ENCODE data around the gene INTS4.
"Not testable (repeated sequence)": the region's sequence is repeated elsewhere in the genome, so short reads cannot be mapped to it uniquely, and the experiment has no call there.

Gene INTS4

DNA sequence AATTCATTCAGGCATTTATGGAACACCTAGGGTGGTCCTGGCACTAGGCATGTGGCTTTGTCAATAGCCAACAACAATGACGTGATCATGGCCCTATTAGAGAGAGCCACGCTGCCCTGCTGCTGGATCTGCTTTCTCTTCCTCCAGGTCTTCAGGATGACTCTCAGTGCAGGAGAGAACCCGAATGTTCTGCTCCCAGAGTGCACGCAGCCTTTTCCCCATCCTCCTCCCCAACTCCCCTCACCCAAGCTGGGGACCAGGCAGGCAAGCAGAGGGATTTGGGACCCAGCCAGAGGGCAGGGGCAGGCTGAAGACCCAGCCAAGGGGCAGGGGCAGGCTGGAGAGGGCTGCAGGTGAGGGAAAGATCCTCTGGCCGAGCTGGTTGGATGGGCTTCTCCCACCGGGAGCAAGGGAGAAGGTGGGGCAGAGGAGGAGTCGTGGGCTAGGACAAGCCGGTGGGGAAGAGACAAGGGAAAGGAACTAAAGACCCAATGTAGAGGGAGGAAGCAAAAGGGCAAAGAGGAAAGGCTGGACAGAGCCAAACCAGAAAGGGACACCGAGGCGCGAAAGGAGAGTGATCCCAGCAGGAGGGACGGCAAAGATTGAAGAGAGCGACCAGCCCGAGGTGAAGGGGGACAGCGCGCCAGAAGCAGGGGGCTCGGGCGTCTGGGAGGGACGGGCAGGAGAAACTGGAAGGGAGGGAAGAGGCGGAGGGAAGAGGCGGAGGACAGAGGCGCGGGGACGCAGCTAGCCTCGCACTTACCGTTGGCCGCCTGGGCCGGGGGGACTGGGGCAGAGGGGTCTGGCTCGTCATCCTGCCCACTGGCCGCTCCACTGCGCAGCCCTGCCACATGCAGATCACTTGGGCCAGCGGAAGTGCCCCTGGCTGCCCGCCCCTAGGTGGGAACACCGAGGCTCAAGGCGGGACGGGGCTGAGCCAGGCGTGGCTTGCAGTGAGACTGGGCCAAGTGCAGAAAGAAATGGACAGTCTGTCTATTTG, 28.2 kb upstream of the INTS4 start, which contains the start of gene KCTD14:
TSS of gene KCTD14 (minus strand) at position 880 of the 1,000 bp plus-strand sequence. CDS start at position 853, 27 bp downstream.
- DNase-seq, result no peak

DNA sequence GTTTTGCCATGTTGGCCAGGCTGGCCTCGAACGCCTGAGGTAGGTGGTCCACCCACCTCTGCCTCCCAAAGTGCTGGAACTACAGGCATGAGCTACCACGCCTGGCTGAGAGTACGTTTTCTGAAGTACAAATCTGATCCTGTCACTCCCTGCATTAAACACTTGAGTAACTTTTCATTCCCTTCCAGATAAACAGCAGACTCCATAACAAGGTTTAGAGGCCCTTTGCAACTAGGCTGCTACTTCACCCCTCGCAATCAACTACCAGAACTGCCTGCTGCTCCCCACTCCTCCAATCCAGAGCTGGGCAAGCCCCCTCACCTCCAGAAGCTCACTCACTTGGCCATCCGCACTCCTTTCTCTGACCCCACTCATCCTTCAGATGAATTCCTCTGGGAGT, 27.1 kb upstream of the INTS4 start:
- no peak for DNase-seq

DNA sequence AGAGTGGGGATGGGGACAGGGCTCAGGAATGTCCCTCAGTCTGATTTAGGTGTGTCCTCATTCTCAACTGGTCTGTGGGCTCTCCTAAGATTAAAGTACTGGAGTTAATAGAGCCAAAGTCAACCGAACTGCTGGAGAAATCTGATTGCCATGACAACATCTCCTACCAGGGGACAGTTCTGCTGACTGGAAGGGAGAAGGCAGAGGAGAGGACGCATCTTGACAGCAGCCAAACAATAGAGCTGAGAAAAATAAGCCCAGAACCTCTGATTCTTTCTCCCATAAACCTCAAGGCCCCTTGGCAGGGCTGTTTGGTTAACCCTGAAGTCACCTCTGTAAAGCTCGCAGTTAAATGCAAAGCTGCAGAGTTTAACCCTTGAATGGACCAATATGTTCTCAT, 25.8 kb upstream of the INTS4 start:
- DNase-seq, result no peak

DNA sequence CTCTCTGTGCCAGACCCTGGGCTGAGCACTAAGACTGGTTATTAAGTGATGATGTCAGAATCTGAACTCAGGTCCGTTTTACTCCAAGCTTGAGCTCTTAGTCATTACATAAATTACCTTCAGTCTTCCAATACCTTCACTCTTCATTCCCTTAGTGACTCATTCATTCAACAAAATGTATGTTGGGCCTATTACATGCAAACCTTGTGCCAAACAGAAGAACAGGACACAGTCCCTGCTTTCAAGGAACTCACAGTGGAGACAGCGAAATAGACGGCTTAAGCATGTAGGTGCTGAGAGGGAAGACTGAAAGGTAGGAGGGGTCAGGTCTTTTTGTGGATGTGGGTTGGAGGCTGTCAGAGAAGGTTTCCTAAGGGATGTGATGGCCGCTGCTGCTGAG, 25.3 kb upstream of the INTS4 start:
- DNase-seq, result no peak

DNA sequence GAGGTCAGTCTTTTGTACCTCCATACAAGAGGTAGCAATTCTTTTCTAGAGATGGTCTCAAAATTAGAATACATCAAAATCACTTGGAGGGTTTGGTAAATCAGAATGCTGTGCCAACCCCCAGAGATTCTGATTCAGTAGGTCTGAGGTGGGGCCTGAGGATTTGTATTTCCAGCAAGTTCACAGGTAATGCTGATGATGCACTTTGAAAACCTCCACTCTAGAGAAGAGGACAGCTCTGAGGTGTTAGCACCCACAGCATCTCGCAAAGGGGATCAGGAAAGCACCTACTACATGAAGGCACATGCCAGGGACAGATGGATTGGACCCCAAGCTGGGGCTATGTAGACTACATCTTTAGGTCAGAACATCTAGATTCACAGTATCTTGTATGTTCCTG, 21.4 kb upstream of the INTS4 start:
- DNase-seq, result no peak

DNA sequence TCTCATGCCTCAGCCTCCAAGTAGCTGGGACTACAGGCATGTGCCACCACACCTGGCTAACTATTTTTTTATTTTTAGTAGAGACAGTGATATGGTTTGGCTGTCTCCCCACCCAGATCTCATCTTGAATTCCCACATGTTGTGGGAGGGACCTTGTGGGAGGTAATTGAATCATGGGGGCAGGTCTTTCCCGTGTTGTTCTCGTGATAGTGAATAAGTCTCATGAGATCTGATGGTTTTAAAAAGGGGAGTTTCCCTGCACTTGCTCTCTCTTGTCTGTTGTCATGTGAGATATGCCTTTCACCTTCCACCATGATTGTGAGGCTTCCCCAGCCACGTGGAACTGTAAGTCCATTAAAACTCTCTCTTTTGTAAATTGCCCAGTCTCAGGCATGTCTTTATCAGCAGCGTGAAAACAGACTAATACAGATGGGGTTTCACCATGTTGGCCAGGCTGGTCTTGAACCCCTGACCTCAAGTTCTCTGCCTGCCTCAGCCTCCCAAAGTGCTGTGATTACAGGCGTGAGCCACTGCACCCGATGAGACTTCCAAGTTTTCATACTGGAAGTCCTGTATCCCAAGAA, 20.6 kb upstream of the INTS4 start:
- not testable (repeated sequence) for DNase-seq

DNA sequence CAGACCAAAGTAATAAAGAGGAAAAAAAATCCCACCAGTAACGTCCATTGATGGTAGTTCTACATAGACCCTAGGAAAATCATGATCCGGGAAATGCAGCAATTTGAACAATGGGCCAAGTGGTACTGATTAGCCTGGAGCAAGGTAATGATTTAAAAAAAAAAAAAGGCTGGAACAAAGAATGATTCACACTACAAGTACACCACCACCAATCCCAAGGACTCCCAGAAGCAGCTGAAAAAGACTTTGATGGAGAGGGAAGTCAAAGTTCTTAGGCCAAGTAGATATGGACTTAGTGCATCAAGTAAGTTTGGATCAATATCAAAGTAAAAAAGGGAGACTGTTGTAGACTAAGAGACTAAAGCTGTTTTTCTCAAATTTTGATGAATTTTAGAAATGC, 16.8 kb upstream of the INTS4 start:
- no peak for DNase-seq

DNA sequence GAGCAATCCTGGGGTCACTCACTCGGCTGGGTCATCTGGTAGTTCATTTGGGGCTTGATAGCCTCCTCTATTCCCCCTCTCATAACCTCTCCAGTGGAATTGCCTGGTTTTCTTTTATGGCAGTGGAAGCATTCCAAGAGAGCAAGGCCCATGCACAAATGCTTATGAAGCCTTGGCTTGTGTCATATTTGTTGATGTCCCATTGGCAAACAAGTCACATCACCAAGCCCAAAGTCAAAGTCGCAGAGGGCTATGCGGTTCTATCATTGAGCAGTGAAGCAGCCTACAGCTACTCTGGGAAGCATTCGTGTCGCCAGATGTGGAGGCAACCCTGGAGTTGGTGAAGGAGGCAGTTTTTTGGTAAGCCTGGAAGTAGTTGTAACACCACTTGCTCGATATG, 16.3 kb upstream of the INTS4 start:
- DNase-seq, result no peak

DNA sequence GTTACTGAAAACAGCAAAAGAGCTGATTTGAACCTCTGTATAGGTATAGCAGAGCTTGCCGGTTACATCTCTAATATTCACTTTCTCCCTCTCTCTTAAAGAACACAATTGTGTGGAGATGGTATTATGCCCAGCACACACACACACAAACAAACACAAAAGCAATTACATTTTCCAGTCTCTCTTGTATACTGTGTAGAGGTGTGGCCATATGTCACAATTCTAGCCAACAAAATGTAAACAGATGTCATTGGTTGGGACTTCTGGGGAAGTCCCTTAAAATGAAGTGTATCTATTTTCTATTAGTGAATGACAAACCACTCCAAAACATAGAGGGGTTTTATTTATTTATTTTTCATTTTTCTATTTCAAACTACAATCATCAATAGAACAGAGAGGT, 15.8 kb upstream of the INTS4 start:
- no peak for DNase-seq

DNA sequence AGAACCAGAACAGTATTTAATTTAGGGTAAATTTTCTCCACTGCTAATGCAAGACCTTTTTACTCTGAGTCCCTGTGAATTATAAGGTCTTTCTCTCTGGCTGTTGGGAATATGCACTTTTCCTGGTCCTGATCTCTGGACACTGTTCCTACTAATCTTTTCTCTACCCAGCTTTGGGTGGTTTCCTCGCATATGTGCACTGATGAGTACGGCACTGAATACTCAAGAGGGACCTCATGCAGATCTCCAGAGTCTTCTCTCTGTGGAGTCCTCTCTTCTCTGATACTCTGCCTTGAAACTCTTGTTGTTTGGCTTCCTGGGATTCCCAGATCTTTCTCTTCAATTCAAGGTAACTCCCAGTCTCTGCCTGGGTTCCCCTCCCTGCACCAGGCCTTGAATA, 14.6 kb upstream of the INTS4 start:
- DNase-seq, result no peak

DNA sequence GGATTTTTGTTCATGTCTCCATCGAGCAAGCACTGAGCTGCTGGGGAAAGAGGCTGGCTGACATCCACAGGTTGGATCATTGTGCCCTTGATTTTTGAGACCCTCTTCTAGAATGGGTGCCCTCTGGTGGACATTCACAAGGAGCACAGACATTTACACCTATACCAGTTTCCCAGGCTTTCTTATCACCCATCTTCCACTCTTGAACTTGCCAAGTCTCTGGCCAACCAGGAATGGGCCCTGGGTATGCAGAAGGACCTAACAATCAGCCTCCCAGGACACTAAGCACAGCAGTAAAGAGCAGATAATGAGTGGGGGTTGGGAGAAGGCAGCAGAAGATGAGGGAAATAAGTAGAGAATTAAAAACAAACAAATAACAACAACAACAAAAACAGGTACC, 5.7 kb upstream of the INTS4 start:
- DNase-seq, result peak; percentile 19

DNA sequence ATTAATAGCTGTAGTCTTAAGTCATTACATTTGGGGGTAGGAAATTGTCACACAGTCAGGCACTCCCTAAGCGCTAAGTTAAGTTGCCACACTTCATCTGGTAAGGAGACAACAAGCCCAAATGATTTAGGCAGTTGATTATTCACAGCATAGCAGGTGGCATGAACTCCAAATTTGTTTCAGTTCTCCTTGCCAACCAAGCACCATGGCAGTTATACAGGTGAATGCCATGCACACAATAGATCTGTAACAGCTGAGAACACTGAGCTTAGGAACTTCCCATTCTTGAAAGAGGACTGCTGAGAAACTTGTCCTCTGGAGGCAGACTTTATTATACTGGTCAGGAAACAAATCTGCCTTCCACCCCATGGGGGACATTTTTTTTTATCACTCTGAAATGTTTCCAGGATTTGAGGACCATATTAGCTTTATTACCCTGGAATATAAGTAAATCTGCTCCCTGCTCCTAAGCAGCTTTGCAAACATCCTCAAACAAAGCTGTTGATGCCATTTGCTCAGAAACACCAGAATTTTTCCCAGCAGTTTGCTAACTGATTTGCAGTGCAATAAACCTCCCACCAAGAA, 5.1 kb upstream of the INTS4 start:
- DNase-seq, result no peak

DNA sequence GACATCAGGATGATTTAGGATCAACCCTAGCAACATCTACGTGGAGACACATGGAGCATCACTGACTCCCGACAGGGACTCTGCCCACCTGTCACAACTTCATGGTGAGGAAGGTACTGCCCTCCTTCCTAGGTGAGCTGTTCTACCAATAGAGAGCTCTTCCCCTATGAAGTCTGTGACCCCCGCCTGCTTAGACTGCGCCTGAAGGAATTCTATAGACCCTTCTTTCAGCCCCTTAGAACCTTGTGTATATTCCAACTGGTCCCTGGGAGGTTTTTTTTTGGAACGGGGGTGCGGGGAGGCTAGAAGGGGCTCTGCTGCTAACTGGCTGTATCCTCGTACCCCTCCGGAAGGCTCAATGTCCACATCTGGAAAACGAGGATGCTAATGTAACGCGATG, 566 bp downstream of the INTS4 start:
- DNase-seq, result no peak

DNA sequence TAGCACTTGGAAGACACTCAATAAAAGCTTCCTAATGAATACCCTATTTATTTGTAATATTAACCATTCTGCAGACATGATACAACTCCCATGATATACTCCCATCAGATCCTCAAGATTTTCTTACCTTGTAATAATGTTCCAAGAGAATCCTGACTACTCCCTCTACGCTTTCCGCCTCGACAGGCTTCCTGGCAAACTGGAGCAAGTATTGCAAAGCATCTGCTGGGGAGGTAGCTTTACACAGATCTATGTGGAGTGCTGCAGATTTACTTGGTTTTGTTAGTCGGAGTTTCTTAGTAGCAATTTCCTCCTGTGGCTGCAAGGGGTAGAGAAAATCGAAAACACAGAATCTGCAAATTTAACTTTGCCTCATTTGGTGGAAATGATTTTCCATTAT, 3.5 kb downstream of the INTS4 start:
- DNase-seq, result no peak

DNA sequence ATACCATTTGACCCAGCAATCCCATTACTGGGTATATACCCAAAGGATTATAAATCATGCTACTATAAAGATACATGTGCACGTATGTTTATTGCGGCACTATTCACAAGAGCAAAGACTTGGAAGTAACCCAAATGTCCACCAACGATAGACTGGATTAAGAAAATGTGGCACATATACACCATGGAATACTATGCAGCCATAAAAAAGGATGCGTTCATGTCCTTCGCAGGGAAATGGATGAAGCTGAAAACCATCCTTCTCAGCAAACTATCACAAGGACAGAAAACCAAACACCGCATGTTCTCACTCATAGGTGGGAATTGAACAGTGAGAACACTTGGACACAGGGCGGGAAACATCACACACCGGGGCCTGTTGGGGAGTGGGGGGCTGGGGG, 8.0 kb downstream of the INTS4 start:
- not testable (repeated sequence) for DNase-seq

DNA sequence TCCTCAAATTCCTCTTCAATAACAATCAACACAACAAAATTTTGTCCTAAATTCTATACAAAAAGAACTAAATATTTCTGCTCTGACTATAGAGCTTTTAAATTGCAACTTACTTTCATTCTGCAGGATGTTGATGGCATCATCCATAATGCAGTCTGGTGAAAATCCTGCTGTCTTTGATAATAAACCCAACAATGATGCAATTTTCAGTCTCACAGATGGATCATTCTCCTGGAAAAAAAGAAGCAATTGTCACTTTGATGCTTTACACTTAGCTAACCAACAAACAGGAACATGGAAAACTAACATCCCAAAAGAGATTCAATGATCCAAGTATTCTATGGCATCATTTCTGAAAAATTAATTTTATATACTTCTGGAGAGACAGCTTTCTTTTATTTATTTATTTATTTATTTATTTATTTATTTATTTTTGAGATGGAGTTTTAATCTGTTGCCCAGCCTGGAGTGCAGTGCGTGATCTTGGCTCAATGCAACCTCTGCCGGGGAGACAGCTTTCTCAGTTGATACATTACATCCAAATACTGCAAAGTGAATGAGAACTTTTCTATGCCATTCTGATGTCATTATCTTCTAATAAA, 13.0 kb downstream of the INTS4 start:
- DNase-seq, result no peak

DNA sequence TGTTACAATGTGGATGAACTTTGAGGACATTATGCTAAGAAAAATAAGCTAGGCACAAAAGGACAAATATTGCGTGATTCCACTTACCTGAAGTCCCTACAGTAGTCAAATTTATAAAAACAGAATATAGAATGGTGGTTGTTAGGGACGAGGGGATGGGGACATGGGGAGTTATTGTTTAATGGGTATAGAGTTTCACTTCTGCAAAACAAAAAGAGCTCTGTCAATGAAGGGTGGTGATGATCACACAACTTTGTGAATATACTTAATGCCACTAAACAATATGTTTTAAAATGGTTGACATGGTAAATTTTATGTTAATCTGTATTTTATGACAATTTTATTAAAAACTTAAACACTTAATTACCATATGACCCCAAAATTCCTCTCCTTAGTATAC, 26.1 kb downstream of the INTS4 start:
- no peak for DNase-seq

DNA sequence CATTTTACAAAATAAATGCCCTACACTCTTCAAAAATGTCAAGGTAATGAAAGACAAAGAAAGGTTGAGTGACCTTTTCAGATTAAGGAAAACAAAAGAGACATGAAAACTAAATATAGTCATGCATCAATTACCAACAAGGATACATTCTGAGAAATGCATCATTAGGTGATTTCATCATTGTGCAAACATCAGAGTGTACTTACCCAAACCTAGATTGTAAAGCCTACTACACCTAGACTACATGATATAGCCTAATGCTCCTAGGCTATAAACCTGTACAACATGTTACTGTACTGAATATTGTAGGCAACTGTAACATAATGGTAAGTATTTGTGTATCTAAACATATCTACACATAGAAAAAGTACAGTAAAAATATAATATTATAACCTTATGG, 26.7 kb downstream of the INTS4 start:
- no peak for DNase-seq

DNA sequence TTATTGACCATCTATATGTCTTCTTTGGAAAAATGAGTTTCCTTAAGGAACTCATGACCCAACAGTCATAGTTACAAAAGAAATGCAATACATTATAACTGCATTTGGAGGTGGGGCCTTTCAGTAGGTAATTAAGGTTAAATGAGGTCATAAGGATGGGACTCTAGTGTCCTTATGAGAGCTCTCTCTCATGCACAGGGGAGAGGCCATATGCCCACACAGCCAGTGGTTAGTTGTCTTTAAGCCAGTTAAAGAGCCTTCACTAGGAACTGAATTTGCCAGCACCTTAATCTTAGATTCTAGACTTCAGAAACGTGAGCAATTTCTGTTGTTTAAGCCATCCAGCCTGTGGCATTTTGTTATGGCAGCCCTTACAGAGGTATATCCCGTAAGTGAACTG, 27.3 kb downstream of the INTS4 start:
- no peak for DNase-seq

DNA sequence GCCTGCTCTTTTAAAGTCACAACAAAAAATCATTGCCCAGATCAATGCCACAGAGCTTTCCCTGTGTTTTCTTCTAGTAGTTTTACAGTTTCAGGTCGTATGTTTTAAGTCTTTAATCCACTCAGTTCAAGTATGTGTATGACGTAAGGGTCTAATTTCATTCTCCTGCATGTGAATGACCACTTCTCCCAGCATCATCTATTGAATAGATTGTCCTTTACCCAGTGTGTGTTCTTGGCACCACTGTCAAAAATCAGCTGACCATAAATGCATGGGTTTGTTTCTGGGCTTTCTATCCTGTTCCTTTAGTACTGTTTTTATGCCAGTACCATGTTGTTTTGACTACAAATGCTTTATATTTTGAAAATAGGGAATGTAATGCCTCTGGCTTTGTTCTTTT, 28.1 kb downstream of the INTS4 start:
- DNase-seq, result no peak

DNA sequence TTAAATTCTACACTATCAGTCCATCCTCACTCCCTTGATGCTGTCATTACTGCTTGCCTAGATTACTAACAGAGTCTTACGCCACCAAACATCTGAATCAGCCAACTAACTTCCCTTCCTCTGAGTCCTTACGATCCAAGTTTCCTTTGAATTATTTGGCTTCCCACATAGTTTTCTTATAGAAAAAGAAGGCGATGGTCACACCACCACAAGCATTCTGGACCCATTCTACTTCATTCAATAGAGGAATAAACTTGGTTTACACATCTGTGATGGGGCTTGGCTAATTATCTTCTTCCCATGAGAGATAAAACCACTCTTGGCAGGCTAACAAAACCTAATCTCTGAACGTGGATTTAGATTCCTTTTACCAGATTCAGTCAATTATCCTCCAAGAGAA, 35.0 kb downstream of the INTS4 start:
- no peak for DNase-seq

DNA sequence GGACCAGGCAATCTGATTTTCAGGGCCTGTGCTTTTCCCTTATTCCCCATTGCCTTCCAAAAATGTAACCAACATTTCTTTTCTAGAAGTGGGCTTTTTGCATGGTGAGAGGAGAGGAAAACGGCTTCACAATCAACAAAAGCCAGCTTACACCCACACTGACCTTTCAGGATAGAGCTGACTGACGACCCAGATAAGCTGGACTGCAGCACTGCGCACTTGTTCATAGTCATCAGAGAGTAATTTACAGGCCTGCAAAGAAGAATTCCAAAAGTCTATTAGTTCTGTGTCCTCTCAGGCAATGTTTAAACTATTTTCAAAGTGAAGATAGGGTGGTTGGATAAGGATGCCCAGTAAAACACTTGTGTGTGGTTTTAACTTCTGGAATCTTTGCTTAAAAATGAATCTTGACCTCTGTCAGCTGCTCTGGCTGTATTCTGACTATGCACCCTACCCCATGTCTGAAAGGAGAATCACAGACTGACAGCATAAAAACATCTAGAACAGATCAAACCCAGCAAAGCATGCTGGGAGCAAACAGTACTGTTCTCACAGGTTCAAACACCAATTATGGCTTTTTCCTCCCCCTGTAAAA, 35.8 kb downstream of the INTS4 start:
- not testable (repeated sequence) for DNase-seq

DNA sequence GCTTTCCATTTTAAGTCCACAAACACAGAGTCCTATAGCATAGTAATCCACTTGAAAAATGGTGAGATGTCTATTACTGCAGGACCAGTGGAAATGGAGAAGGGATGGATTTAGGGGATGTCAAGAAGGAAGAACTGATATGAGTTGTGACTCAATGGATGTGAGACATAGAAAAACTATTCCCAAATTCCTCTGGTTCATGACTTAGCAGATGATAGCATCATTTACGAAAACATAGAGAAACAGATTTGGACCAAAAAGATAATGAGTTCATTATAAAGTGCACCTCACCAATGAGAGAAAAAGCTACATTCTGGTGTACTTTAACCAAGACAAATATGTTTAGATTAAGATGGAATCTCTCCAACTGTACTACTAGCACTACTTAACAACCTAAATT, 51.2 kb downstream of the INTS4 start:
- DNase-seq, result not testable (repeated sequence)

Measured in effector CD4-positive, alpha-beta T cell (primary cell).